Umbilical cord (tissue), 2 donors: ENCODE results near the gene LTB. TPM values are rescaled to one million over a fixed set of nuclear protein-coding genes. Genes with fewer than 3 reads are reported as not detected.
"Not testable (repeated sequence)": the region's sequence is repeated elsewhere in the genome, so short reads cannot be mapped to it uniquely, and the experiment has no call there.

Experiments
- DNase-seq: peaks from one replicate; pipeline ENCODE4 v3.0.0-alpha.2; 2015; ENCODE audit warnings: low spot score
- total RNA-seq: library from RNA; depleted of rRNA; stranded (reverse); fragments of >200 nt; gene quantifications from one replicate; pipeline ENCODE4 v1.2.3, GENCODE V29; 2014; ENCODE audit warnings: low replicate concordance; ENCODE audit not compliant: insufficient read depth

LTB gene
- total RNA-seq, 1 donor from 2014 or later, result 0.96 TPM

DNA sequence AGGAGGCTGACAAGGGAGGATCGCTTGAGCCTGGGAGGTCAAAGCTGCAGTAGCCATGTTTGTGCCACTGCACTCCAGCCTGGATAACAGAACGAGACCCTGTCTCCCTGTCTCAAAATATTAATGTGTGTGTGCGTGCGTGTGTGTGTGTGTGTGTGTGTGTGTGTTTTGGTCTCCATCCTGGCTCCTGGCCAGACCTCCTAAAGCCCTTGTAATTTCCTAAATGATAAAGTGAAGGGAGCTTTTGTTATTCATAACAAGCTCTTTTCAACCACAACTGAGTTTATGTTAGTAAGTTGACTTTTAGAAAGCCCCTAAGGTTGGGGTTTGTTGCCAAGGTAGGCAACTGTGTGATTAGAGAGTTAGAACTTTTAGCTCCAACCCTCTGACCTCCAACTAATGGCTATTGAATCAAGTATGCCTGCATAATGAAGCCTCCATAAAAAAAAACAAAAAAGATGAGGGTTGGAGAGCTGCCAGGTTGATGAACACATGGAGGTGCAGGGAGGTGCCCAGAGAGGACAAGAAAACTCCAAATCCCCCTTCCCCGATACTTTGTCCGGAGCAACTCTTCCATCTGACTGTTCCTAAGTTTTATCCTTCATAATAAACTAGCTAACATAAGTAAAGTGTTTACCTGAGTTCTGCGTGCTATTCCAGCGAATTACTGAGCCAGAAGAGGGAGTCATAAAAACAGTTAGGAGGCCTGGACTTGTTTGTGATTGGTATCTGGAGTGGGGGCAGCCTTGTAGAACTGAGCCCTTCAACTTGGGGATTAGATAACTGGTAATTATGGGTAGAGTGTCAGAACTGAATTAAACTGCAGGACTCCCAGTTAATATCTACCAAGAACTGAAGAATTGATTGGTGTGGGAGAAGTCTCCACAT, 27.5 kb upstream of the LTB start:
- DNase-seq, result no peak

GRCh38 chr6:31607317-31607716, 25.1 kb upstream of the LTB start:
- no peak for DNase-seq

GRCh38 chr6:31597006-31597405, 14.8 kb upstream of the LTB start:
- no peak for DNase-seq

DNA sequence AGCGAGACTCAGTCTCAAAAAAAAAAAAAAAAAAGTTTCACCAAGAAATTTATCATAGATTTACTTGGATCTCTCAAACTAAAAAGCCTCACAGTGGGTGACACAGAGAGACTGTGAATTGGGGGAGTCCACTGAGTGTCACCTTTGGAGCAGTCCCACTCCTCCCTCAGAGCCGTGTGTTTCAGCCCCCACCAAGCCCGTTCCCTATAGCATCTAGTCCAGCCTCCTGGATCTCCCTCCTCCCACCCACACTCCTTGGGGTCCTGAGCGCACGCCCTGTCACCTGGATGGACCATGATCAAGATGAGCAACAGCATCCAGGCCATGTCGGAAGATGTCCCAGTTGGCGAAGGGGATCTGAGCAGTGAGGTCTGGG, 10.2 kb upstream of the LTB start:
- no peak for DNase-seq

DNA sequence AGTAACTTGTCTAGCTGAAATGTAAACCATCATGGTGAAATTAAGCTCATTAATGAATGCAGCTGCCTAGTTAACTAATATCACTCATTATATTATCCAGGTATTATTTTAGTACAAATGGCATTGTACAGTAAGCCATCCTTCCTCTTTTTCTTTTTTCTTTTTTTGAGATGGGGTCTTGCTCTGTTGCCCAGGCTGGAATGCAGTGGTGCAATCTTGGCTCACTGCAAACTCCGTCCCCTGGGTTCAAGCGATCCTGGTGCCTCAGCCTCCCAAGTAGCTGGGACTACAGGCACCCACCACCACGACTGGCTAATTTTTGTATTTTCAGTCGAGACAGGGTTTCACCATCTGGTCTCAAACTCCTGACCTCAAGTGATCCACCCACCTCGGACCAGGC, 8.5 kb upstream of the LTB start:
- not testable (repeated sequence) for DNase-seq

DNA sequence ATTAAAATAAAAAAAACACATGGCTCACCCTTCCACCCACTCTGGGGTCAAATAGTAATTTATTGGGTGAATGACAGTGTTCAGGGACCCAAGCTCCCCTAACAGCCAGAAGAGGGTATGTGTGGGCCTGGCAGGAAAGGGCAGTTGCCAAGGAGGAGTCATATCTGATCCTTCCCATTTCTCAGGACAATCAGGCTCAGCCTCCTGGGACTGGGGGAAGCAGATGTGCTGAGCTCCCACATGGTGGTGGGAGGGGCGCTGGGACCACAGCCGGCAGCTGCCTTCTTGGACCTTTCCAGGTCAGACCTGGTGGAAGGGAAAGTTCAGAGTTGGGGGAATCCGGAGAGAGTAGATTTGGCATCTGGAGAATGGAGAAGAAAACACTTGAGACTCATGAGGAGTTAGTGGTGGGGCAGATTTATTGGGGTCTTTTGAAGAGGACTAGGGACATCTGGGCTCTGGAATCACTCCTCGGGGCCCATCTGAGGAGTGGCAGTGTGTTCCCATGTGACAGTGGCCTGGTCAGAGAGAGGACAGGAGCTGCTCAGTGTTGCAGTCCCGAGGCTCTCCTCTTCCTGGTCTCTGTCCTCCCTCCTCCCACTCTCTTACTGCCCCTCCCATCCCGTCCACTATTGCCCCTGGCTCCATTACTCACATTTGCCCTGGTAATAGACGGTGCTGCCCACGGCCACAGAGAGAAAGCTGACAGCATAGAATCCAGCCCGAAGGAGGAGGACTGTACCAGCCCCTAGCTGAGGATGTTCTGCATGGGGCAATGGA, 6.8 kb upstream of the LTB start:
- no peak for DNase-seq

GRCh38 chr6:31587791-31588777, 5.9 kb upstream of the LTB start:
- DNase-seq, result no peak

- DNase-seq, result no peak
Measured at GRCh38 chr6:31586599-31587281, 4.5 kb upstream of the LTB start.

DNA sequence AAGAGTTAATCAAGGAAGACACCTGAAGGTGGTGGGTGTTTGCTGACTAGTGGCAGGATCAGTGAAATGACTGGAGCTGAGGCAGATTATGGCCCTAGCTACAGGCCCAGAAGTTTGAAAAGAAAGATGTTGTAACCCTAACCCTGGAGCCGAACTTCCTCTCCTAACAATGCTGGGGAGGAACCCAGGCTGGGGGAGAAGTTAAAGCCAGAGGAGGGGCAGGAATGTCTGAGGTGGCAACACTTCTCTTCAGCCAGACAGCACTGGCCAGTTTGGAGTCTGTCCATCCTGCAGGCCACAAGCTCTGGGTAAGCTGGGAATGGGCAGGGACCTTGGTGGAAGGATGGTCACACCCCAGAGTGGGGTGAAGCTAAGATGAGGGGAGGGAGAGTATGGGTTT, 3.8 kb upstream of the LTB start, which contains the start of gene LST1:
Gene LST1, plus strand, starts transcription at position 270 of the 400 bp plus-strand sequence. CDS start 1,023 bp downstream, outside the sequence.
- DNase-seq, result peak; percentile 24

DNA sequence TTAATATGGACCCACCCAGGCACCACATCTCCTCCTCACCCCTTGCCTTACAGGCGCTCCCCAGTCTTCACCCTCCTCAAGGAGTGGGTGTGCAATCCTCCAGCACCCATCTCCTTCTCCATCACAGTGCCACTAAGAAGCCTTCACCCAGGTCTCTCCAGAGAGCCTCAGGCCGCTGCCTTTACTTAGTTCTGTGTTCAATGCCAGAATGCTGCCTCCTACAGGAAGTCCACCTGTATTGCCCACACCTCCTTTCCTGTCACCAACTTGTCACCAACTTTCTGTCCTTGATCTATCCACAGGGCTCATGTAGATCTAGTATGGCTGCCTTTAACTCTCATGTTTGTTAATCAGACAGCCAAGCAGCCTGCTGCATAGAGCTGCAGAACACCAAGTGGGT, 3.3 kb upstream of the LTB start:
- no peak for DNase-seq

- no peak for DNase-seq
Measured at GRCh38 chr6:31581434-31582229, 592 bp downstream of the LTB start.

DNA sequence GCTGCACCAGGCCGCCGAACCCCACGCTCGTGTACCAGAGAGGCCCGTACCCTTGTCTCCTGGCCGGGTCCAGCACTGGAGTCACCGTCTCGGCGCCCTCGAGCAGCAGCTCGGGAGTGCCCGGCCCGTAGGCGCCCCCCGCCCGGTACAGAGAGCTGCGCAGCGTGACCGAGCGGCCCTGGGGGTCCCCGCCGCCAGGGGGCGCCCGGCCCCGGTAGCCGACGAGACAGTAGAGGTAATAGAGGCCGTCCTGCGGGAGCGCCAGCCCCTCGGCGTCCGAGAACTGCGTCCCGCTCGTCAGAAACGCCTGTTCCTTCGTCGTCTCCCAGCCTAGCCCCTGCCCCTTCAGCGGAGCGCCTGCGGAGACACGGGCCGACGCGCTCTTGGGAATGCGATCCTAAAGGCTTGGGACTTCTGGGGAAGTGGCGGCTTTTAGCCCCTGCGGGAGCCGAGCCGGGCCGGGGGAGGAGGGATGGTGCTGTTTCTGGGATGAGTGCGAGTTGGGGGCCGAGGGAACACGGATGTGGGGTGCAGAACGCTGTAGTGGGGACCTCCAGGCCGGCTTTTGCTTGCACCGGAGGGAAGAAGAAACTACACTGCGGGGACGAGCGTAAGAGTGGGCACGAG, 1.3 kb downstream of the LTB start:
- peak; percentile 85 for DNase-seq

GRCh38 chr6:31580438-31580740, 1.8 kb downstream of the LTB start:
- no peak for DNase-seq

DNA sequence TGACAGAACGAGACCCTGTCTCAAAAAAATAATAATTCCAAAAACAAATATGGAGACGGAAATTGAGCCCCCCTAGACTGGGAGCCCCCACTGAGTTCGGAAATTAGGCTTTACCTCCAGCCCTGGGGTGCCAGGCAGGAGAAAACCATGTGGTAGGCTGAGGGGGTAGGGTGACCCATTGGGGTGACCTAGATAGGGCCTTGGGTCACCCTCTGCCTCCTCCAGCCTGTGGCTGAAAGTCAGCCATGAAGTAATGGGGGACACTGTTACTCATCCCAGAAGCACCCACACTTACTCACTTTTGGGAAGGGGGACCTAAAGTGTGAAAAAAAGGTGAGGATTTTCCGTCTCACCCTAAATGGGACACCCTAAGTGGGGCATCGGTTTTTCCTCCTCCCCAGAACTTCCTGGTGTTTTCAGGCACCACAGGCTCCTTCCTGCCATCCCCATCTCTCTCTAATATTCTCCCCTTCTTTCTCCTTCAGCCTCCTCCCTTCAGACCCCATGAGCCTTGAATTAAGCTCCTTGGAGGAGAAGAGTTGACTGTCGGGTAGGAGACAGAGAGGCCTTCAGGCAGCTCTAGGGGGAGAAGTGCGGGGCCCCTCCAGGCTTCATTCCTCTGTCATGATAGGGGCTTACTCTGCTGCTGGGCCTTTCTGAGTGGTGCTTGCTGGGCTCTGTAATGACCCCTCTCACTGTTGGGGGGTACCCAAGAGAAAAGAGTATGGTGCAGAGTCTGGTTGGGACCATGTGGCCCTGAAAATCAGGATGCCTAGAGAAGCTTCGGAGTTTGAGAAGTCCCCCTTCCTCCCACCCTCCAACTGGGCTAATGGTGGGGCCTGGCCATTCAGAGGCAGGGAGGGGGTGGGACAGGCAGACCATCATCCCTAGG, 2.4 kb downstream of the LTB start:
- no peak for DNase-seq

- DNase-seq, result no peak
Measured at GRCh38 chr6:31579119-31579505, 3.1 kb downstream of the LTB start.

GRCh38 chr6:31578184-31579118, 3.8 kb downstream of the LTB start:
- DNase-seq, result no peak

DNA sequence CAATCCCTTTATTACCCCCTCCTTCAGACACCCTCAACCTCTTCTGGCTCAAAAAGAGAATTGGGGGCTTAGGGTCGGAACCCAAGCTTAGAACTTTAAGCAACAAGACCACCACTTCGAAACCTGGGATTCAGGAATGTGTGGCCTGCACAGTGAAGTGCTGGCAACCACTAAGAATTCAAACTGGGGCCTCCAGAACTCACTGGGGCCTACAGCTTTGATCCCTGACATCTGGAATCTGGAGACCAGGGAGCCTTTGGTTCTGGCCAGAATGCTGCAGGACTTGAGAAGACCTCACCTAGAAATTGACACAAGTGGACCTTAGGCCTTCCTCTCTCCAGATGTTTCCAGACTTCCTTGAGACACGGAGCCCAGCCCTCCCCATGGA, 4.7 kb downstream of the LTB start:
- no peak for DNase-seq
